Activated CD8-positive, alpha-beta memory T cell treated with anti-CD3 and anti-CD28 coated beads for 24 hours (primary cell): ENCODE results near the gene L3MBTL4.
"Not testable (repeated sequence)": the region's sequence is repeated elsewhere in the genome, so short reads cannot be mapped to it uniquely, and the experiment has no call there.

Source experiments
- DNase-seq: peaks from one replicate; pipeline ENCODE4 v3.0.0-alpha.2; 2020

The L3MBTL4 gene

DNA sequence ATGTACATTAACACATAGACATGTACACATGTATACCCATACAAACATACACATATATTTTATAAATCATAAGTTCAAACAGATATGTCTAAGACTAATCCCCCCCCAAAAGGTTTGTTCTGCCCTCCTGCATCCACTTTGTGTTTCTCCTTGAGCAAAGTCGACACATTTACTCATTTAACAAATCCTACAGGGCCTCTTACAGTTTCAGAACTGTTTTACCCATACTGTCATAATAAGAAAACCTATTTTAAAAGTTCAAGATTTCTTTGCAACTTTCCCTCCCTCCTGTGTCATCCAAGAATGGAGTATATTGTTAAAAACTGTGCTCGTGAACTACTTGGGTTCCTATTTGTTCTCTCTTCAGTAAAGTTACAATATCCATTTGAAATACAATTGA, 166.7 kb downstream of the L3MBTL4 start:
- DNase-seq: no peak

DNA sequence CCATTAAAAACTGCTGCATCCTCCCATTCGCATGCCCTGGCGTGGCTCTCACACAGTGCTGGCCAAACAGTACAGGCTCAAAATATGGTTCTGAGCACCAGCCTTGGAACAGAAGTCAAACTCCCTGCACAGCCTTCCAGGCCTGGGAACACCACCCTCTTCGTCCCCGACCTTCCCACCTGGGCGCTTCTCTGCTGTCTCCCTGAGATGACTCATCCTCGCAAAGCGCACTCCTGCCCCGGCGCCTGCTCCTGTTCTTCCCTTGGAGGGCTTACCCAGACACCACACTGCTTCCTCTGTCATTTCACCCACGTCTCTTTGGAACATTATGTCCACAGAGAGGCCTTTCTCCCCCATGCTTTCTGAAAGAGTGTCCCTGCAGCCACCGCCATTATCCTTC, 172.7 kb downstream of the L3MBTL4 start:
- DNase-seq: no peak

DNA sequence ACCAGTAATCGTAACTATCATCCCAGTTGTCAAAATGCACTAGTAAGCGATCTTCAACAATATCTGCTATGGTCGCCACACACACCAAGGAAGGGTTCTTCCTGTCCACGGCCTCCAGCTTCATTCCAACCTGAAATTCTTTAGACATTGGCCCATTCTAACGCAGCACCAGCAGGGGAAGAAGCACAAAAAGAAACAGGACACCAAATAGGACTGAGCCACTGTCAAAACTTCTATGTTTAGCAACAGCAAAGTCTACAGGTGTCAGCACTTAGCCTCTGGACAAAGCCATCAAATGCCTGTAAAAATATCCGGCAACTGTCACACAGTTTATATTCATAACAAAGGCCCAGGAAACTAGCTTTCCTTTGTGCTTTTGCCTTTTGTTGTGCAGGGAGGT, 175.0 kb downstream of the L3MBTL4 start:
- DNase-seq: no peak

DNA sequence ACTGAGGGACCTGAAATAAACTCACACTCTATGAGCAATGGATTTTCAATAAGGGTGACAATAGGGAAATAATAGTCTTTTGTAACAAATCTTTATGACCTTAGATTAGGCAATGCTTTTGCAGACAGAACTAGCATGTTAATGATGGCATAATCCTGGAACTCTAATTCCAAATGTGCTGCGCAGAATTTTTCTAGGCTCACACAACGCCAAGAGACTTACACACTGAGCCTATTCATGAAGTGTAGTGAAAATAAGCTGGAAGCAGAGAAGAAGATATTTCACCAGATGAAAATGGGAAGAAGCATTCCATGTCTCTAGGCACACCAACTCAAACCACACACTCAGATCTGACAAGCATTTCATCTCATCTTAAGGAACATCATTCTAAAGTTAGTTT, 178.5 kb downstream of the L3MBTL4 start:
- no peak for DNase-seq

DNA sequence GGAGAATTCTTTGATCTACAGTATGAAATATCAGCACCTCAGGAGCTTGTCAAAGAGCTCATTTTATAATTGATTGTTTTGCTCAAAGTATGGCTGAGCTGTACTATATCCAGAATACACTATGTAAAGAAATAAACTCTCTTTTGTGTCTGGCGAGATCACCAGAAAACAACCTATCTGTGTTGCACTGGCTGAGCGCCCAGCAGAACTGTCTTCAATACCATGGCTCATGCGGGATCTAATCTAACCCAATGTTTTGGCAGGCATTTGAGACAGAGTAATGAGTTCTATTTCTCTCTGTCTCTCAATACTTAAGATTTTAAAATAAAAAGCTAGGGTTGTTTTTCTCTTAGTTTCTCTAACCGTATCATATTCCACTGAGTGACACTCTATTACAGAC, 192.4 kb downstream of the L3MBTL4 start:
- no peak for DNase-seq

DNA sequence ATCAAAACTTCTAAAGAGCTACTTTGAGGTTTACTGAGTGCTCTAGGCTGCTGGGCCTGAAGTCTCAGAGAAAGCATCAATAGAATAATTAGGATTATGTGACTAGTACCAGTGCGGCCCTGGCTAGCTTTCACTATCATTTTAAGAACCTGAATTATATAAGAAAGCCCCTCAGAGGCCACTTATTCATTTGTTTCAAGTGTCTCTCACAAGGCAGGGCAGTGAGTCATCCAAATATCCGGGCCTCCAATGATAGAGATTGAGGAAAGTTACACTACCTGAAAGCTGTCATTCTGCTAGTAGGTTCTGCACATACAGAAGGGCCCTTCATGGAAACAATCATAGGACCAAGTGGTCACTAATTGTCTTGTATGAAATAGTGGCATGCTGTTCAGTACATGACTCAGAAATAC, 193.1 kb downstream of the L3MBTL4 start:
- DNase-seq: no peak

DNA sequence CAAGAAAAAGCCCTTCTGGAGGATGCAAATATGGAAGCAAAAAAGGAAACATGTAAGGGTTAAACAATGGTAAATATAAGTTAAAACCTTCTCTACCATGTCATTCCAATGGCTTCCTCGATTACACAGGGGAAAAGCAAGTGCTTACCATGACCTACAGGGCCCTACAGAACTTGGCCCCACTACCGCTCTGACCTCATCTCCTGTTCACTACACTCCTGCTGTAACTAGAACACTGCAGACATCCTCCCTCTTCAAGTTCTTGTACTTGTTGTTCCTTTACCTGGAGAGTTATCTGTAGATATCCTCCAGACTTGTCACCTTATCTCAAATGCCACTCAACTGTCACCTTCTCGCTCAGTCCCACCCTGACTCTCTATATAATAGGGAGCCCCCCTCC, 194.6 kb downstream of the L3MBTL4 start:
- DNase-seq: no peak

DNA sequence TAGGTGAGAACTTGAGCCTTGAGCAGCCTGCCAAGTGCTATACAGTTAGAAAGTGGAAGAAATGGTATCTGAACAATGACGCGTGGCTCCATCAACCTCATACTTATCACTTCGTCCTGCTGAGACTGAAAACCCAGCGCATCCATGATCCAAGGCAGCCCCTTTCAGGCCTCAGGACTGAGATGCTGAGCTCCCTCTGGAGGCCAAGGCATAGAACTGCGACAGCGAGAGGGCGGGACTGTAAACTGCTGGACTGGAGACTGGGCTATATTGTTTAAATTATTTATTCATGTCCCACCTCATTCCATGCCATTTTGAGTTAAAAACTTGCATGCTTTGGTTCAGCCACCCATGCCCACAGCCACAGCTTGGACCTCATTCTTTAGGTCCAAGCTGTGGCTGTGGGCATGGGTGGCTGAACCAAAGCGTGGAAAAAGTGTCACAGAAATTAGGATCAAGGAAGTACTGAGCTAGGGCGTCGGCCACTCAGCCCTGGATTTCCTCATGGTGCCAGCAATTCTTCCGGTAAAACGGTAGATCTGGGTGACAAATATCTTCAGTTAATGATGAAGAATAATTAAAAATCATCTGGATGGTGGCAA, 195.5 kb downstream of the L3MBTL4 start:
- DNase-seq: no peak

DNA sequence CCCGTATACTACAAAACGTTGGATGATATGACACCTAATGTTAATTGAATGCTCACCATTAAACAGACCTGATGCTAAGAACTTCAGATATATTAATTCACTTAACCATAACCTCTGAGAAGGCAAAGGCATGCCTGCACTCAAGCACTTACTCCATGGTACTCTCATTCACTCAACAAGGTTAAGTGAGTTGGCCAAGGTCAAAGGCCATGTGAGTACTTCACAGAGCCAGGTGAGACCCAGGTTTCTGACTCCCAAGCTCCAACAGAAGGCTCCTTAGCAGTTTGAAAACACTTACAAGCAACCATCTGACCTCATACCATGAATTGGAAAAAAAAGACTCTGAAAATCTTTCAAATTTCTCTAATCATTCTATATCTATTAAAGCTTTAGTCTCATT, 198.8 kb downstream of the L3MBTL4 start:
- no peak for DNase-seq

DNA sequence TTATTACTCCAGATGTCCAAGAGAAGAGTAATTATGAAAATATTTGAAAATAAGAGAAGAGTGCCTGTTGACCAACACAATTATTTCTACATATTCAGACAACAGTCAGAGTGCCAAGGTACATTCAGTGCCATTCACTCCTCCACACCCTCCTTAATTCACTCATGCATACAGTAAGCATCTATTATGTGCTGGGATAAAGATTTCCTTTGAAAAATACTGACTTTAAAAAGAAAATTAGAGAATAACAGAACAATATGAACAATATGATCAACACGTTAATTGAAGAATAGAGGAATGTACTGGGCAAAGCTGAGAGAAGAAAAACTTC, 203.6 kb downstream of the L3MBTL4 start:
- no peak for DNase-seq

DNA sequence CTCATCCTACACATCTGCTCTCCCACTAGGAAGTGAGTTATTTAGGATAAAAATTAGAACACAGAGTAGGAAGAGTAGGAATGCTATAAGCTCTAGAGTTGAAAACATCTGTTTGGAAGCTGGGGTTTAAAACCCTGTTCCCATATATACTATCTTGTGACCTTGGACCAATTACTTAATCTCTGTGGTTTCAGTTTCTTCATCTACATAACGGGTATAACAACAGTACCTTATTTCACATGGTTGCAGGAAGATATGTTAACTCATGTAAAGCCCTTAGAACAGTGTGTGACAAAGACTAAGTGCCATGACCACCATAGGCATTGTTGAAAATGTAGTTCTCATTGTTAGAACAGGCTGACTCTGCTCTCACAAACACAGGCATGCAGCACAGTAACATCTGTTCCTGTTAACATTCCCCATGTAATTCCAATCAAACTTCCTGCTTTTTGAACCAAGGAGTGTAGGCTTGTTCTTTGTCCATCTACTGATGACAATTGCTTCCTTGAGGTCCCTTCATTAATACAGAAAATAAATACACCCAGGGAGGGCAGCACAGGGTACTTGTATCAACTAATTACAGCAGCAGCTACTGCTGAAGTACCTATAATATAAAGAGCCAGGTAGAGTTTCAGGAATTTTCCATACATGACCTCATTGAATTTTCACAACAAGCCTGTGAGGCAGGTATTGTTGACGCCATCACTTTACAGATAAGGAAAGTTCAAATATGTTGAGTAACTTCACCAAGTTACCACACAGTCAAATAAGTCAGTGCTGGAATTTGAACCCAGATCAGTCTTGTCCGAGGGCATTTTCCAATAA, 204.2 kb downstream of the L3MBTL4 start:
- DNase-seq: no peak

DNA sequence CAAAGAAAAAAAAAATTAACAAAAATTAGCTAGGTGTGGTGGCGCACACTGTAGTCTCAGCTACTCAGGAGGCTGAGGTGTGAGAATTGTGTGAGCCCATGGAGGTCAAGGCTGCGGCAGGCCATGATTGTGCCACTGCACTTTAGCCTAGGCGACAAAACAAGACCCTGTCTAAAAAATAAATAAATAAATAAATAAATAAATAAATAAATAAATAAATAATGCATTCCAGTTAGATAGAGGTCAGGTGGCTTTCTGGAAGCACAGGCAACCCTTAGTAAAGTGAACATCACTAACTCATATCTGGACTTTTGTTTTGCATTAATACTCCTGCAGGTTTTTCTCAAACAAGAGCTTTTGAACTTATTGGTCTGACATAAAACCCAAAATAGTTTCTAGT, 206.8 kb downstream of the L3MBTL4 start:
- no peak for DNase-seq

DNA sequence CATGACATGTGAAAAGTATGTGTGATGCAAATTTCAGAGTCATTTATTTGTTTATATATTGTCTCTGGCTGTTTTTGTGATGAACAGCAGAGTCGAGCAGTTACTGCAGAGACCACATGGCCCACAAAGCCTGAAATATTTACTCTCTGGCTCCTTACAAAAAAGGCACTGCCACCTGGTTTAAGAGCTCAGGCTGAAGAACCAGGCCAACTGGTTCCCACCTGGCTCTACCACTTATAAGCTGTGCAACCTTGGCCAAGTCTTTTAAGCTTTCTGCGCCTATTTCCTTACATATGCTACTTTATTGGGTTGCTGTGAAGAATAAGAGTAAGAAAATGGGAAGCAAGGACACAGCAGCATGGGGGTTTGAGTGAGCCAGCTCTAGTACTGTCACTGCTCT, 207.6 kb downstream of the L3MBTL4 start:
- DNase-seq: no peak

DNA sequence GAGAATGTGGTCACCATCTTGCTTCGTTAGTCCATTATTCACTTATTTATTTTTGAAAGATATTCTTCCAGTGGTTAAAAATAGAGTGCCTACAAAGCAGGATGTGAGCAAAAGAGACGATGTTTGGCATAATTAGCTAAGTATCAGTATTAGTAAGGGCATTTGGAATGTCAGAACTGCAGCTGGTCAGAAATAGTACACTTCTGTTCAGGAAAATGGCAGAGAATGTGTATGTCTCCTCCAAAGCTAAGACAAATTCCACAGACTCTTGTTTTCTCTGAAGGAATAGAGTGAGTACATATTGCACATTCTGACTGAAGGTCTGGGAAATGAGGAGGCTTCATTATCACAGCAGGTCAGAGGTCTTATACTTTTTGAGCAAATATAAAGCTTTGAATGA, 209.0 kb downstream of the L3MBTL4 start:
- DNase-seq: no peak

DNA sequence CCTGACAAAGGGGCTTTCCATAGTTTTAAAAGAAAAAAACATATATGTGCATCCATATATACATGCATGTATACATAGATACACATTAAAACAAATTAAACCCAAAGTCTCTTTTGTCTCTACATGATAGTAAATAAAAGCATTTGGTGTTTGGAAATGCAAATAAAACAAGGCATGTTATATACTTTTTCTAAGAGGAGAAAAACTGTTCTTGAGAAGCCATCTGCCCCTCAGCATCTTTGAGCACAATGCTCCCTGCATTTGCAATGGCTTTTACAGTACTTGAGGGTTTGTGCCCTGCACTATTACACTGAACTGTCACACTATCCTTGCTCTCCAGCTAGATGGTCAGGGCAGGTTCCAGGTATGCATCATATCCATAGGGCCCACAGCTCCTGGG, 210.2 kb downstream of the L3MBTL4 start:
- no peak for DNase-seq

DNA sequence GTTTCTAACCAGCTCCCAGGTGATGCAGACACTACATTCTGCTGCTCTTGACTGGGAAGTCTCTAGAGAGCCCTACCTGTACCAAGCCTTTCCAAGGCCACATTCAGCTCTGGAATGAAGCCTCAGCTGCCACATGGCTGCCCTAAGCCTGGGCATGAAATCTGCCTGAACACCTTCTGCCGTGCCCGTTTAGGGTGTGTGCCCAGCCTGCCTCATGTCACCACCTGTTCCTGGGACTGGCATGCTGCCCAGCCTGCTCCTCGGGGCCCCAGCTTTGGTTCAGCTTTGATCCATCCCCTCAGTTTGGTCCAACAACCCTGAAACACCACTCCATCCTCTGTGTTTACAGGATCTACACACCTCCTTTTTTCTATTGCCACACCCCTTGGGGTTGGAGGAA, 210.9 kb downstream of the L3MBTL4 start:
- DNase-seq: no peak

DNA sequence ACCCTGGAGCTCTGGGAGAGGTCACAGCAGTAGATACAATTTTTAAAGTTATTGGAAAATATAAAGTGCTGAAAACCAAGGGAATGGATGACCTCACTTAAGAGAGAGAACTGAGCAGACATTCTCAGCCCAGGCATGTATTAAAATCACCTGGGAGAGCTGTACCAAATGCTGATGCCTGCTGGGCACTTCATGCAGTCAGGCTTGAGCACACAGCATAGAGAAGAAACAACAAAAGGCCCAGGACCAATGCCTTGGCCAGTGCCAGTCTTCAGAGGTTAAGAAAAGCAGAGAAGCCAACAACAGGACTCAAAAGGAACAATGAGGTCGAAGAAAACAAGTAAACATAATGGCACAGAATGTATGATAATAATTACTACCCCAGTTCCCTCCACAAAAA, 211.8 kb downstream of the L3MBTL4 start:
- no peak for DNase-seq

DNA sequence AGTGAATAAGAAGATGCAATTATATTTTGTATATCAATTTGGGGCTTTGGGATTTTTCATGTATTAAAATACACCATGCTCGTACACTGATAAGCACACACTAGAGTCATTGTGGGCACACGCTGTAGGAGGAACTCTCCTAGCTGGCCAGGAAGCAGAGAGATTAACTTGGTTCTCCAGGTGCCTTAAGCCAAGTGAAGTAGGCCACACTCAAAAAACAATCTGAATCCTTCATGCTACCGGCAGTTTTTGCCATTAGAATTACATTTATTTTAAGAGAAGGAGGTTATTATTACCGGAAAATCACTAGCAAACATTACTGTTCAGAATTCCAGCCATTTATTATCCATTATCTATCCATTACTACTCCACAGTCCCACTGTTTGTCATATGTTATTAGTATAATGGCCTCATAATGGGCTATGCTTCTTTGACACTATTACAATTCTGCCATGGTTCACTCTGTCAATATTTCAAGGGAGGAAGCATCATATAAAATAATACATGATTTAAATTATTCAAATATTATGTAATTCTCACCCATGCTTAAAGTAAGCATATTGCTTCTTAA, 214.4 kb downstream of the L3MBTL4 start:
- no peak for DNase-seq

DNA sequence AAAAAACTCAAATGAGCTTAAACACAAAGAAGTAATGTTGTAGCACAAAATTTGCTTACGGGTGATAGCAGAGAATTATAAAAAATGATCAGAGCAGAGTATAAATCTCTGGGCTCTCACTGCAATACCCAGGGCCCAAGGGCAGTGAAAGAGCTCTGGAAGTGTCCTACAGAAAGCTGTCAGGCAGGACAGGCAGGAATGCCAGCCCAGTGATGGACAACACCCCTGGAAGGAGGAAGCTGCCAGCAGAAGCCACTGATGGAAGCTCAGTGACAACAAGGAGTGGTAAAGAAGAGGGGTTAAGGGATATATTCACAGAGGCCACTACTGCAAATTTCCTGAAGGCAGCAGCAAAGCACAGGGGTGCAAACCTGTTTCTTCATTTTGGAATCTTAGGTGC, 214.9 kb downstream of the L3MBTL4 start:
- DNase-seq: no peak

DNA sequence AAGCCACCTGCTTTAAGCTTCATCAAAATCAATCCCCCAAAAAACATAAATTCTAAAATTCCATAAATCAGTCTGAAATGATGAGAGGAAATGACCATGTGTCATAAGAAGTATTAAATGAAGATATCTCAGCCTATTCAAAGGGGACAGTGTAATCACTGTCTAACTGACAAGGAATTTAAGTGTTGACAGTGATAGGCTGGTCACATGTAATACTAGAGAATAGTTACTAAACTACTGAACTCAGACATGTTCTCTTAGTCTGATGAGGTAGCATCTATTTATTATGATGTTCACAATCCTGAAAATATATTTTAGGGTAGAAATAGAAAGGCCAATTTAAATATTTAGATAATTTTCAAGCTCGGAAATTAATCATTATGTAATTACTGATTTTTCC, 216.1 kb downstream of the L3MBTL4 start:
- DNase-seq: no peak

DNA sequence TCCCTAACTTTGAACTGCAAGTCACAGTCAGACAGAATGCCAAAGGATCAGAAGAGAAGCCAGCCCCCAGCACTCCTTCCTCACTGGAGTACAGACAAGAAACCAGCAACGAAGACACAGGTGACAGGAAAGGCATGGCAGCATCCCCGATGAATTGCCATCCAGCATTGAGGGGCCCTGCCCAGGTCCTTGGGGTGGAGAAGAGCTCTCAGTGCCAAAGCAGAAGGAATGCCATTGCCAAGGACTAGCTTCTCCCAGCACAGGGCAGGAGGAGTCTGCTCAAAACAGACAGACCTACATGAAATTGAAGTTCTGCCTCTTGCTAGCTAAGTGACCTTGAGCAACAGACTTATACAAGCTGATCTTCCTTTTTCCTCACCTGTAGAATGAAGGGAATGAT, 220.1 kb downstream of the L3MBTL4 start:
- no peak for DNase-seq

DNA sequence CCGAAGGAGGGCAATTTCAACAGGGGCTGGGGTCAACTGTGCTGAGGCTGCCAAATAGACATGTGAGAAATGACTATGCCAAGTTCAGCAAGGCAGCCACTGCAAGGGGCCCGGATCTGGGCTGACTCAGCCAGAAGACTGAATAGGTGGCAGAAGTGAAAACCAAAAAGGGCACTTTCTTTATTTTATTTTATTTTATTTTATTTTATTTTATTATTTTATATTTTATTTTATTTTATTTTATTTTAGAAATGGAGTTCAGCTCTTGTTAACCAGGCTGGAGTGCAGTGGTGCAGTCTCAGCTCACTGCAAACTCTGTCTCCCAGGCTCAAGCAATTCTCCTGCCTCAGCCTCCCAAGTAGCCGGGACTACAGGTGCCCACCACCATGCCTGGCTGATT, 228.9 kb downstream of the L3MBTL4 start:
- DNase-seq: not testable (repeated sequence)

DNA sequence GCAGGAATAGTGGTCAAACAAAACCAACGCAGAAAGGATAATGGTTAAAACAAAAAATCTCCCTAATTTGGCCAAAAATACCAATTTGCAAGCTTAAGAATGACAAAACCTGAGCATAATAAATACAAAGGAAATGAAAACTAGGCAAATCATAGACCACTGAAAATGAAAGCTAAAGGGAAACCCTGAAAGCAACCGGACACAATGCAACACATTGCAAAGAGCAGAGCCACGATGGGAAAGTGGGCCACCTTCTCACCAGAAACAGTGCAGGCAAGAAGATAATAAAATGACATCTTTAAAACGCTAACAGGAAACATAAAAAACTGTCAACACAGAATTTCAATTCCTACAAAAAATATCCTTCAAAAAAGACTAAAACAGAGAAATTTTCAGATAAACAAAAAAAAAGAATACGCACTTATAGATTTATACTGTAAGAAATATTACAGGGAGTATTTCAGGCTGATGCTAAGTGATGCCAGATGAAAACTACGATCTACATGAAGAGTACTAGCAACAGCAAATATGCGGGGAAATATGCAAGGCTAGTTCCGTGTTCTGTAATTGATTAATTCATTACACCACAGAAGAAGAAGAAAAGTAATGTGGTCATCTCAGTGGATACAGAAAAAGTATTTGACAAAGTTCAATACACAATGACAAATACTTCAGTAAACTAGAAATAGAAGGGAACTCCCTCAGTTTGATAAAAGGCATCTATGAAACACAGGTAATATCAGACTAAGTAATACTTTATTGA, 239.5 kb downstream of the L3MBTL4 start:
- DNase-seq: no peak

DNA sequence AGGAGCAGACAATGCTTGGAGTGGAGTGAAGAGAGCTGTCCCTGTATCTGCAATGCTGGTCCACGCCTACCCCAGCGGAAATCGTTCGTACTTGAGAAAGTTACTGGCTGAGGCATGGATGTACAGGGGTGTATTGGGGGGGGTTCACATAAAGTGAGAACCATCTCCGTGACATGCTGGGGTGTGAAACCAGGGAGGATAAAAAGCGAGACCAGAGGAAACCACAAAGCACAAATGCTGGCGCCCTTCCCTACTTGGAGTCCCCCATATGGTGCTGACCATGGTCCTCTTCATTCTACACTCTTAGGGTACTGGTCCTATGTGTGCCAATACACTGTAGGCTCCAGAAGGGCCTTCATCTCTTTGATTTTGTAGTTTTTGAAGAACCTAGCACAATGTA, 244.1 kb downstream of the L3MBTL4 start:
- no peak for DNase-seq
